Stomach (tissue), 4 donors: ENCODE results near the gene CACNG4.

Experiments
- EP300 ChIP-seq: sonication (generic); formaldehyde crosslinking; IDR thresholded peaks from one replicate; pipeline ENCODE4 v1.6.1; 2017; ENCODE audit warnings: antibody characterized with exemption
- POLR2A ChIP-seq, 4 donors: fragments of 450-650 bp; IDR thresholded peaks; one replicate each; pipeline ENCODE4 v1.6.1; 2016; ENCODE audit warnings: antibody characterized with exemption in 4 of 4, control low read depth in 2 of 4, mild to moderate bottlenecking in 1 of 4, moderate library complexity in 1 of 4
- POLR2AphosphoS5 ChIP-seq, 3 donors: sonication (generic); formaldehyde crosslinking; IDR thresholded peaks; one replicate each; pipeline ENCODE4 v1.6.1; 2016; ENCODE audit warnings: antibody characterized with exemption in 3 of 3
- TF ChIP-seq, protein P1 (sequence below), 7 experiments: fragments of 450-650 bp in 4 of 7; fragments of 200-600 bp in 3 of 7; sonication (generic) in 3 of 7; IDR thresholded peaks; one replicate each; pipeline ENCODE4 v1.5.1; 2016 to 2019; ENCODE audit warnings: antibody characterized with exemption in 7 of 7, control low read depth in 2 of 7, mild to moderate bottlenecking in 1 of 7

DNA sequence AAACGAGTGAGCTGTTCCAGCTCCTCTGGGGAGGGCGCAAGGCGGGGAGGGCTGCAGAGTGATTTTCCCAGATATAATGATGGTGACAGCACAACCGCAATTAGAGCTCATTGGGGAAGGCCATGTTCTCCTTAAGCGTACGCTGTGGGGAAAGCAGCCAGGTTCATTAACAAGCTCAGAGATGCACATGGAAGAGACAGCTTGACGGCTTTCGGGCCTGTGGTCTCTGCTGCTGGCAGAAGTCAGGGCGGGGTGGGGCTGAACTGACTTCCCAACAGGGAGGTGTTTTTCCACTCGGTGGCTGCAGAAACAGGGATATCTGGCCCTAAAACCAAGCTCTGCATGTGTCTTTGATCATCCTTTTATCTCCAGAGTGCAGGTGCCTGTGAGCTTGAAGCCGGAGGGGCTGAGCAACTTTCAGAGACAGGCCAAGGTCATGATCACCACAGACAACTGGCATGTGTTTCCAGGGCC is 55.8 kb downstream of the CACNG4 start:
- TF ChIP-seq POLR2AphosphoS5 (IDR thresholded peaks at IDR 0.05) (no peak), POLR2A (IDR thresholded peaks at IDR 0.05) (no peak), EP300 (no peak)
- TF ChIP-seq, protein P1, sequence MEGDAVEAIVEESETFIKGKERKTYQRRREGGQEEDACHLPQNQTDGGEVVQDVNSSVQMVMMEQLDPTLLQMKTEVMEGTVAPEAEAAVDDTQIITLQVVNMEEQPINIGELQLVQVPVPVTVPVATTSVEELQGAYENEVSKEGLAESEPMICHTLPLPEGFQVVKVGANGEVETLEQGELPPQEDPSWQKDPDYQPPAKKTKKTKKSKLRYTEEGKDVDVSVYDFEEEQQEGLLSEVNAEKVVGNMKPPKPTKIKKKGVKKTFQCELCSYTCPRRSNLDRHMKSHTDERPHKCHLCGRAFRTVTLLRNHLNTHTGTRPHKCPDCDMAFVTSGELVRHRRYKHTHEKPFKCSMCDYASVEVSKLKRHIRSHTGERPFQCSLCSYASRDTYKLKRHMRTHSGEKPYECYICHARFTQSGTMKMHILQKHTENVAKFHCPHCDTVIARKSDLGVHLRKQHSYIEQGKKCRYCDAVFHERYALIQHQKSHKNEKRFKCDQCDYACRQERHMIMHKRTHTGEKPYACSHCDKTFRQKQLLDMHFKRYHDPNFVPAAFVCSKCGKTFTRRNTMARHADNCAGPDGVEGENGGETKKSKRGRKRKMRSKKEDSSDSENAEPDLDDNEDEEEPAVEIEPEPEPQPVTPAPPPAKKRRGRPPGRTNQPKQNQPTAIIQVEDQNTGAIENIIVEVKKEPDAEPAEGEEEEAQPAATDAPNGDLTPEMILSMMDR (IDR thresholded peaks at IDR 0.05): no peak
